HS-5 (cell line): Measurements from ENCODE around the gene ST6GAL1.

ENCODE experiments used
- DNase-seq: peaks from one replicate; pipeline ENCODE4 v3.0.0-alpha.2; 2012; ENCODE audit warnings: low read depth

Gene ST6GAL1

DNA sequence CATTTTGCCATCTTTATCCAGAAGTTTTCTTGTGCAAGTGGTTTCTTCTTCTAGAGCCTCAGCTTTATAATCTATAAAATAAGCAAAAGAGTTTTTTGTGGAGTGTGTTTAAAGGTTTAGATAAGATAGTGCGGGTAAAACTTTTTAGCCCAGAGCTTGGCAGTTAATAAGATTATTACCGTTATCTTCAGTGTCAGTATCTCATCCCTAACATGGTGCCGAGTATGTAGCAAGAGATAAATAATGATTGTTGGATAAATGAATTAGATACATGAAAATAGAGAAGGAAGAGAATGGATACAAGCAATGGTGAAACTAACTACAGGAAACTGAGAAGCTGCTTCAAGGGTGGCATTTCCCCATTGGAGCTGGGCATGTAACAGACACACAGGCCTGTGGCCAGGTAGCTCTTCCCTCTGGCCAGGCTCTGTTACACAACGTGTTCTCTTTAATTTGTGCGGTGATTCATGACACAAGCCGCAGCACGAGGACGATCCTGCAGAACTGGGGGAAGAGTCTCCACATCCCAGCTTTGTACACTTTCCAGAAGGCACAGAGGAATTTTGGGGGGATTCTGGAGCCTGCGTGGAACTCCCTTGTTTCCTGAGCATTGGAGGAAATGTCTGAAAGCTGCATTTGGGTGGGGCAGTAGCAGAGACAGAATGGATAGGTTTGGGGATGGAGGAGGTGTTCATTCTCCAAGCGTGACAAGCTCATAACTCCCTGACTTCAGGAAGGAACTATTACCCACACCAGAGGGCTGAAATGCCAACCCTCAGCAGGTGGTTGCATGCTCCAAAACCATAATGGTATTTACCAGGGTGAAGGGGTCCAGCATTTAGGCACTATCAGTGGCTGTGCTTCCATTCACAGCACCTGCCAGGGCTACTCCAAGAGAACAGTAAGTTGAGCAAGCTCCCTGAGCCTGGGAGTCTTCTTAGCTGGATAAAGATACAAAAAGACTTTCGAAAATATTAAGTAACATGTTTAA lies 14.2 kb upstream of the ST6GAL1 start:
- DNase-seq: no peak

DNA sequence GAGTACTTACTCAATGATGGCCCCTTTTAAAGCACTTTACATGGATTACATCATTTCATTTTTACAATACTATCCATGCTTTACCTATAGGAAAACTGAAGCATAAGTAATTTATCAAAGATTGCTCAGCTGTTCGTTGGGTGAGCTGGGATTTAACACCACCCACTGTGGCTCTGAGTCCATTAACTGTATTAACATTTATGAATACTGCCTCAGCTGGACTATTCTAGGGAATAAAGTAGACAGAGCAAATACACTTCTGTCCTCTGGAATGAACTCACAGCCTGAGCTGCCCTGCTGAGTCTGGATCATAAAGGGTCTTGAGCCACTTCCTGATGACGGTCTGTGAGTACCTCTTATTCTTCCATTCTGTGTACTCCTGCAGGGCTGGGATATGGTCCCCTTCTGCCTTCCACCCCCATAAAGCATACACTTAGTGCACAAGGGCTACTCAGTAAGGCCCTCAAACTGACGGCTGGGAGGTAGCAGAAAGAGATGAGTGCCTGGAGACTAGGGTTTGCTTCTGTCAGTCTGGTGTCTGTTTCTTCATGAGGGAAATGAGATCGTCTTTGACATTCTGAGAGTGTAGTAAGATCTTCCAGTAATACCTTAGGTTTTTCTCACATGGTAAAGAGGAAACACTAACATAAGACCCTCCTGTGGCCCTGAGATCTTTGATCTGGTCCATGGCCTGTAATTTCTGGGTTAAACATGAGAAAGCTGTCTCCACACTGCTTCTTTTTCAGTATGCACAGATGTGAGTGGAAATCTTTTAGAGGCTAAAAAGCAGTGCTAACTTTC lies 12.6 kb upstream of the ST6GAL1 start:
- no peak for DNase-seq

DNA sequence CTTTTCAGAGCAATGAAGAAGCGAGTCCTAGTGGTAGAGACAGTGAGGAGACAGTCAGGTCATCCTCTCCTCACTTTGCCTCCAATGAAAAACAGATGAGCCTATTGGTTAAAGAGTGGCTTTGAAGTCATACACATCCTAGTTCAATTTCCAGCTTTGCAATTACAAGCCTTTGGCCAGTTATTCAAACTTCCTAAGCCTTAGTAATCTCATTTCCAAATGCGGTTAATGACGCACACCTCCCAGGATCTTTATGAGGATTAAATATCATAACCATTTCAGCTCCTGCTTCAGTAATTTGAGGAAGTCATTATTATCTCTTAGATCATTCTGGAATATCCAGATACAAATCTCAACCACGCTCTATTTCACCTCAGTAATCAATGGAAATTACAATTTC lies 10.0 kb upstream of the ST6GAL1 start:
- no peak for DNase-seq

DNA sequence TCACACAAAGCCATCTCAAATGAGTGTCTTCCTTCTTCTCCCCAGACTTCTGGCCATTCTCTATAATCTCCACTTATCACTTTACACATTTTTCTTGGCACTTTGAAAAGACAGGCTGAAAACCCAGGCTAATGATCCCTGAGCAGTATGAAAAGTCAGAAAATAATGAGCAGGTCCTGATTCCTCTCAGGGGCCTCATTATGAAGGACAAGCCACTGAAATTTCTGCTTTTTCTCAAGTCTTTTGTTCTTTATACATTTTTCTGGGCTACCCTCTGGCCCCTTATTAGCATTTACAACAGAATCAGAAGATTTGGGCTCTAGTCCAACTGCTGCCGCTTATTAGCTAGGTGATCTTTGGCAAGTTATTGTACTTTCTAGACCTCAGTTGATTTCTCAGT lies 9.5 kb upstream of the ST6GAL1 start:
- DNase-seq: no peak

GRCh38 chr3:186921578-186921977 lies 8.7 kb upstream of the ST6GAL1 start:
- DNase-seq: no peak

GRCh38 chr3:186922224-186922623 lies 8.1 kb upstream of the ST6GAL1 start:
- no peak for DNase-seq

DNA sequence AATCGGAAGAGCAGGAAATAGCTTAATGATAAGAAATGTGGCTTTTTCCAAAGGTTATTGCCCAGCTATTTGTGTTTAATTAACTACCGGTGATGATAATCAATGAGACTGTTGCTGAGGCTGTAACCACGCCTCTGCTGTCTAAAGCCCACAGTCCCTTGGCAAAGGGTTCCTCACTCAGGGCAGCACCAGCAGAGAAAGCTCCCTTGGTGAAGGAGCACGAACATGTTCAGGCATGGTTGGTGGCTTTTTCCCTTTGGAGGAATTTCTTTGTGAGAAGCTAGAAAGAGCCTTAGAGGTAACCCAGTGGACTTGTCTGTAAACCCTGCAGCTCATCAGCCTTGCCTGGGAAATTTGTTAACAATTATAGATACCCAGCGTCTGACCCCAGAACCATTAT lies 7.5 kb upstream of the ST6GAL1 start:
- DNase-seq: no peak

GRCh38 chr3:186923241-186923640 lies 7.1 kb upstream of the ST6GAL1 start:
- no peak for DNase-seq

DNA sequence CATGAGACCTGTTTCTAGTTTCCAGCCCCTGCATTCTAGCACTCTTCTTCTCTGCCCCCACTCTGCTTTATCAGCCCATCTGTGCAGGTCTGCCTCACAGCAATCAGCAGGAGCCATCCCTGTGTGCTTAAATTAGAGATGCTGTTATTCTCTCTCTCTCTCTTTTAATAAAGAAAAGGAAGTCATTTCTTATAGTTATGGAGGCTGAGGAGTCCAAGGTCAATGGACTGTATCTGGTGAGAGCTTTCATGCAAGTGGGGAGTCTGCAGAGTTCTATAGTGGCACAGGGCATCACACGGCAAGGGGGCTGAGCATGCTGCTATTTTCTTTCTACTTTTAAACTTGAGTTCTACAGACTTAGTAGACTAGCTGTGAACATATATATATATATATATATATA lies 4.5 kb upstream of the ST6GAL1 start:
- no peak for DNase-seq

DNA sequence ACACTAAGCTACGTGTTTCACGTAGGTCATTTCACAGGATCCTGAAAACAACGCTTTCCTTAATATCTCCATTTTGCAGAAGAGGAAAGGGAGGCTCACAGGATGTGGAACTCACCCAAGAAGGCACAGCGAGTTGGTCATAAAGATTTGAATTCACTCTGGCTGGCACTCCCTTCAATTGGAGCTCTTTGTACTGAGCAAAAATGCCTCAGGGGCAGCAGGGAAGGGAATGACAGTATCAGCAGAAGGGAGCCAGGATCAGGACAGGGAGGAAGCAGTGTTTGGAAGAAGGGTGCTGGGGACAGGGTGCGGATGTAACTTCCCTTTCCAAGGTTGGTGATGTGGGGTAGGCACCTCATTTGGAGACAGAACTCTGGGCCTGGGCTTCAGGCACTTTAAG lies 1.1 kb upstream of the ST6GAL1 start:
- no peak for DNase-seq

GRCh38 chr3:186929685-186930084 lies 641 bp upstream of the ST6GAL1 start:
- no peak for DNase-seq

DNA sequence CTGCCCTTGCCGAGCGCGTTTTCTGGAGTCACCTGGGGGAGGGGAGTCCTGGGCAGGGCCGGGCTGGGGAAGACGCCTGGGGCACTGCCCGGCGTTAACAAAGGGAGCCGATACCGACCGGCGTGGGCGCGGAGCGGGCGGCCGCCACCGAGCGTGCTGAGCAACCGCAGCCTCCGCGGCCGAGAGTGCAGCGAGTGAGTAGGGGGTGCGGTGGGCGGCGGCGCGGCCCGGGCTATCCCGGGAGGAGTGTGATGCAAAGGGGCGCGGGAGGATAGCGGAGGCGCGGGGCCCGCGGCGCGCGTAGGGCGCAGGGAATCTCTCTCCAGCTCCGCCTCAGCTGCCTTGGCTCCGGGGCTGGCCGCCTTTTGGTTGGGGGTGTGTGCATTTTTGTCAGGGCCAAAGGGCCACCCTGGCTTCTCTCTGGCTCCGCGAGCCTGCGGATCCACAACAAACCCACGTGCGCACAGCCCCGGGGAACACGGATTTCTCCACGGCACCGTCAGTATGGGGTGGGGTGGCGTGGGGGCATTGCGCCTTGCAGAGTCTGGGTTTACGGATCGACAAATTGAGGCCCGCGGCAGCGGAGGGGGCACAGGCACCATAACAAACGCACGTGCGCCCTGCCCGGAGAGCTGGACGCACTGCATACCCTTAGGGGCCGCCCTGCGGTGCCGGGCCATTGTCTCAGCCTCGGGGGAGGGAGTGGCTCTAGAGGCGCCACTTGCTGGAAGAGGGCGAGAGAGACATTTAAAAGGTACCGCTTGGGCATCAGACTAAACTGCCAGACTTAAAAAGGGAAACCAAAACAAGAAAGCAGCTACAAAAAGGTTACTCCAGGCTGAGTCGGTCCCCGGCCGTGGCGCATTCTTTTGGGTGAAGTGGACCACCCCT lies 560 bp downstream of the ST6GAL1 start:
- DNase-seq: peak; percentile 22

GRCh38 chr3:186931532-186932280 lies 1.4 kb downstream of the ST6GAL1 start:
- no peak for DNase-seq

- DNase-seq: no peak
Observed at GRCh38 chr3:186932281-186933181, 2.2 kb downstream of the ST6GAL1 start.

GRCh38 chr3:186933816-186934215 lies 3.5 kb downstream of the ST6GAL1 start:
- no peak for DNase-seq

DNA sequence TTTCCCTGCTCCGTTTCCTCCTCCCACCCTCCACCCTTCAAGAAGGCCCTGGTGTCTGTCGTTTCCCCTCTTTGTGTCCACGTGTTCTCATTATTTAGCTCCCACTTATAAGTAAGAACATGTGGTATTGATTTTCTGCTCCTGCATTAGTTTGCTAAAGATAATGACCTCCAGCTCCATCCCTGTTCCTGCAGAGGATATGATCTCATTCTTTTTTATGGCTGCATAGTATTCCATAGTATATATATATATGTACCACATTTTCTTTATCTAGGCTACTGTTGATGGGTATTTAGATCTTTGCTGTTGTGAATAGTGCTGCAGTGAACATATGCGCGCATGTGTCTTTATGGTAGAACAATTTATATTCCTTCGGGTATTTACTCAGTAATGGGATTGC lies 4.8 kb downstream of the ST6GAL1 start:
- DNase-seq: no peak

DNA sequence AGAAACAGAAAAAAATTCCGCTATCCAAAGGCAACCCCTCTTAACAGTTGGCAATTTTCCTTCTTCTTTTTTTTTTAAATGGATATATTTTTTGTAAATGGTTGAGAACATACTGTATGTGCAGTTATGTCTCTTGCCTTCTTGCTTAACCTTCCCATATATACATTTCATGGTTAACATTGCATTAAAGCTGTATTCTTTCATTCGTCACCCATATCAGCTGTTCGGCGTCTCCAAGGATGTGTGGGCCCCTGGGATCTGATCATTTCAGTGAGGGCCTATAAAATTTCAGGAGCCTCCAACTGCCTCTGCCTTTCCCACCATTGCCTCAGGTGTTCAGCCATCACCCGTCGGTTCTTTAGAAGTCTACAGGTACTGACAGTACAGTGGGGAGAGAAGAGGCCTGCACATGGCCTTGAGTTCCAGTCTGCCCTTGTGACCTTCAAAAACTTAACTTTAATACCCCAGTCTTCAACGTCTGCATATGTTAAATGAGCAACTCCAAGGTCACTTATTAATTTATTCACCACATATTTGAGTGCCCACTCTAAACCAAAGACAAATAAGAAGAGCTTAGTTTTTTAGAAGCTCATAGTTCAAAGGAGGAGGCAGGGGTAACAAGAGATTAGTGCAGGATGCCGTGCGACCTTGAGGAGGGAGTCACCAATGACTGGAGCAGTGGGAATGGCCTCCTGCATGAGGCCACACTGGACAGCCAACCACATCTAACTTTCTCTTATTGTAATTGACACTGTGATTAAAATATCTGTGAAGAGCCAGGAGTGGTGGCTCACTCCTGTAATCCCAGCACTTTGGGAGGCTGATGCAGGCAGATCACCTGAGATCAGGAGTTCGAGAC lies 6.9 kb downstream of the ST6GAL1 start:
- DNase-seq: no peak

- DNase-seq: no peak
Observed at GRCh38 chr3:186938716-186939115, 8.4 kb downstream of the ST6GAL1 start.

DNA sequence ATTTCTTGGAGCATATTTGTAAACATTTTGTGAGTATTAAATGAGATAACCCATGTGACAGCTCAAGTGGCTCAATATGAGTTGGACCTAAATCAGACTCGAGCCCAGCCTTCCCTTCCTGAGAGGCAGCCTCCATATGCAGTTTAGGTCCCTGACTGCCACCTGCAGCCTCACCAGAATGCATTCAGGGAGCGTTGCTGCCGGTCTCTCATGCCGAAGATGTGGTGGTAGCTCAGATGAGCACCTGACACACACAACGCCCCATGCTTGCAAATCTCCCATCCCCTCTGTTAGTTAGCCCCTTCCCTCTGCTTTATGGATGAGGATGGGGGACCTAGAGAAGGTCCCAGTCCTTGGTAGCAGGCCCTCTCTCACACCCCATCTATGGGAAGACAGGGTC lies 9.2 kb downstream of the ST6GAL1 start:
- no peak for DNase-seq
